GM12864 (cell line): ENCODE measurements around the gene RHBDD2.
"Not testable (repeated sequence)": the region's sequence is repeated elsewhere in the genome, so short reads cannot be mapped to it uniquely, and the experiment has no call there.

Source experiments
- DNase-seq: peaks from one replicate; pipeline ENCODE4 v3.0.0-alpha.2; 2011; ENCODE audit warnings: low read depth
- H3K4me3 ChIP-seq: 2 replicates; pipeline ENCODE4 v1.5.1; 2011; ENCODE audit warnings: mild to moderate bottlenecking, low read depth, low read length, control low read depth
- TF ChIP-seq, protein P1 (sequence below): IDR thresholded peaks from 2 replicates; pipeline ENCODE4 v1.5.1; 2011; ENCODE audit warnings: low read depth, mild to moderate bottlenecking, moderate library complexity, low read length, control low read depth, inconsistent platforms; ENCODE audit errors: missing control alignments

Gene RHBDD2

DNA sequence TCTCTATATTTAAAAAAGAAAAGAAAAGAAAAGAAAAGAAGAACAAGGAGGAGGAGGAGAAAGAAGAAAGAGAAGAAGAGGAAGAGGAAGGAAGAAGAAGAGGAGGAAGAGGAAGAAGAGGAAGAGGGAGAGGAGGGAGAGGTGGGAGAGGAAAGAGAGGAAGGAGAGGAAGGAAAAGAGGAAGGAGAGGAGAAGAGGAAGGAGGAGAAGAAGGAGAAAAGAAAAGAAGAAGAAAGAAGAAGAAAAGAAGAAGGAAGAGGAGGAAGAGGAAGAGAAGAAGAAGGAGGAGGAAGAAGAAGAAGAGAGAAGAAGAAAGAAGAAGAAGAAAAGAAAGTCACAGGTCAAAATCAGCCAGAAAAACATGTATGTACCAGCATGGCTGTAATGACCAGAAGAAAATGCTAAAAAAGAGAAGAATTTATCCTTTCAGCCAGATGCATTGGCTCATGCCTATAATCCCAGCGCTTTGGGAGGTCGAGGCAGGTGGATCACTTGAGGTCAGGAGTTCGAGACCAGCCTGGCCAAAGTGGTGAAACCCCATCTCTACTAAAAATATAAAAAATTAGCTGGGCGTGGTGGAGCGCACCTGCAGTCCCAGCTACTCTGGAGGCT, 30.8 kb downstream of the RHBDD2 start:
- DNase-seq, result no peak
- H3K4me3 ChIP-seq, result no peak overlapping the region
- TF ChIP-seq, protein P1, sequence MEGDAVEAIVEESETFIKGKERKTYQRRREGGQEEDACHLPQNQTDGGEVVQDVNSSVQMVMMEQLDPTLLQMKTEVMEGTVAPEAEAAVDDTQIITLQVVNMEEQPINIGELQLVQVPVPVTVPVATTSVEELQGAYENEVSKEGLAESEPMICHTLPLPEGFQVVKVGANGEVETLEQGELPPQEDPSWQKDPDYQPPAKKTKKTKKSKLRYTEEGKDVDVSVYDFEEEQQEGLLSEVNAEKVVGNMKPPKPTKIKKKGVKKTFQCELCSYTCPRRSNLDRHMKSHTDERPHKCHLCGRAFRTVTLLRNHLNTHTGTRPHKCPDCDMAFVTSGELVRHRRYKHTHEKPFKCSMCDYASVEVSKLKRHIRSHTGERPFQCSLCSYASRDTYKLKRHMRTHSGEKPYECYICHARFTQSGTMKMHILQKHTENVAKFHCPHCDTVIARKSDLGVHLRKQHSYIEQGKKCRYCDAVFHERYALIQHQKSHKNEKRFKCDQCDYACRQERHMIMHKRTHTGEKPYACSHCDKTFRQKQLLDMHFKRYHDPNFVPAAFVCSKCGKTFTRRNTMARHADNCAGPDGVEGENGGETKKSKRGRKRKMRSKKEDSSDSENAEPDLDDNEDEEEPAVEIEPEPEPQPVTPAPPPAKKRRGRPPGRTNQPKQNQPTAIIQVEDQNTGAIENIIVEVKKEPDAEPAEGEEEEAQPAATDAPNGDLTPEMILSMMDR, result no peak

DNA sequence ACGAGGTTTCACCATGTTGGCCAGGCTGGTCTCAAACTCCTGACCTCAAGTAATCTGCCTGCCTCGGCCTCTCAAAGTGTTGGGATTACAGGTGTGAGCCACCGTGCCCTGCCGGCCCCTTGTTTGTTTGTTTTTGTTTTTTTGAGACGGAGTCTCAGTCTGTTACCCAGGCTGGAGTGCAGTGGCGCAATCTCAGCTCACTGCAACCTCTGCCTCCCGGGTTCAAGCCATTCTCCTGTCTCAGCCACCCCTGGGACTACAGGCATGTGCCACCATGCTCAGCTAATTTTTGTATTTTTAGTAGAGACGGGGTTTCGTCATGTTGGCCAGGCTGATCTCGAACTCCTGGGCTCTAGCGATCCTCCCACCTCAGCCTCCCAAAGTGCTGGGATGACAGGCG, 32.4 kb downstream of the RHBDD2 start:
- not testable (repeated sequence) for DNase-seq, H3K4me3 ChIP-seq

DNA sequence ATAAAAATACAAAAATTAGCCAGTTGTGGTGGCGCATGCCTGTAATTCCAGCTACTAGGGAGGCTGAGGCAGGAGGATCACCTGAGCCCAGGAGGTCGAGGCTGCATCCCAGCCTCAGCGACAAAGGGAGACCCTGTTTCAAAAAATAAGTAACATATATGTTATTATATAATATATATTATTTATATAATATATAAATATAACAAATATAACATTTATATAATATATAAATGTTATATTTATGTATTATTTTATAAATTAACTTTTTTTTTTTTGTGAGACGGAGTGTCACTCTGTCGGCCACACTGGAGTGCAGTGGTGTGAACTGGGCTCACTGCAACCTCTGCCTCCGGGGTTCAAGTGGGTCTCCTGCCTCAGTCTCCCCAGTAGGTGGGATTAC, 34.6 kb downstream of the RHBDD2 start:
- TF ChIP-seq, protein P1, result no peak
- no peak for DNase-seq

DNA sequence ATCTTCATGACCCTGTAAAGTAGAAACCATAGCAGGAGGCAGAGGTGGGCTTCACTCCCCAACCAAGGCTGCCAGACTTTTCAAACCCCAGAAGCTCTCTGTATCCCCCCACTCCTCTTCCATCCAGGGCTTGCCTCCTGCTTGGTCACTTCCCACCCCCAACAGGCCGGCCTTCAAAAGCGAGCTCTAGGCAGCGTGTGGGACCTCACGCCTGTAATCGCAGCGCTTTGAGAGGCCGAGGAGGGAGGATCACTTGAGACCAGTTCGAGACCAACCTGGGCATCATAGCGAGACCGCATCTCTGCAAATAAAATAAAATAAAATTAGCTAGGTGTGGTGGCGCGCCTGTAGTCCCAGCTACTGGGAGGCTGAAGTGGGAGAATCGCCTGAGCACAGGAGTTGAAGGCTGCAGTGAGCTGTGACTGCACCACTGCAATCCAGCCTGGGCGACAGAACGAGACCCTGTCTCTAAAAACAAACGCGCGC, 35.4 kb downstream of the RHBDD2 start:
- H3K4me3 ChIP-seq, result peak overlapping the region; percentile 98
- no peak for DNase-seq
- TF ChIP-seq, protein P1, result no peak

More for the DNA sequence above, 34.6 kb downstream of the RHBDD2 start:
- H3K4me3 ChIP-seq, result no peak overlapping the region

GRCh38 chr7:75914655-75915415, 36.0 kb downstream of the RHBDD2 start, which contains the start of gene POR:
TSS of gene POR (plus strand) at chr7:75915155. CDS start at chr7:75954002, 38,847 bp downstream.
- TF ChIP-seq, protein P1, result no peak
- H3K4me3 ChIP-seq, result peak within 1 kb of the TSS; percentile 98
- DNase-seq, result peak; percentile 67

DNA sequence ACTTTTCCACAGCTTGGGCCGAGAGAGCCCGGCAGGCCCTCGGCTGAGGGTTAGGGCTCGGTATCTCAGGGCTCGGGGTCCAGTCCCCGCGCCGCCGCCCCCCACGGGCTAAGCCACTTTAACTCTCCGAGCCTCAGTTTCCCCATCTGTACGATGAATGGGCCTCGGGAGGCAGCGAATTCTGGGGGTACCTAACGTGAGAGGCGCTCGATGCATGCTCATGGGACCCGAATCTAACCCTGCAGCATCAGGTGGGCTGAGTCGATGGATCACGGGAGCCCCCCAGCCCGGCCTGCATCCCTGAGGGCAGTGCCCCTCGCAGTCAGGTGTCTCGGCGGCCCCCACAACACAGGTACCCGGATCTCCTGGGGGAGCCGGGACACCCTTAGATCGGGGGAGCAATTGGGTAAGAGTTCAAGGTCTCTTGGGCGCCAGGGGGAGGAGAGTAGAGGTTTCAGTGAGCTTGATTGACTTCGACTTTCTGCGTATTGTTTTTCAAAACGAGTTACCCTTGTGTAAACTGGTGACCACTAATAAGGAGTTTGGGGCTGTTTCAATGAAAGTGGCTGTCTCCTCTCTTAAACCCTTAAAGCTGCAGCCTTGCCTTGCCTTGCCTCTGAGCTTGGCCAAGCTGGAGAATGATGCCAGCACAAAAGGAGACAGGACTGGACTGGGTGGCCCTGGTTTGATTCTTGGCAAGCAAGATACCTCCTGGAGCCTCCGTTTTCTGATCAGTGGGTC, 36.8 kb downstream of the RHBDD2 start:
- TF ChIP-seq, protein P1, result no peak
- peak overlapping the region; percentile 98 for H3K4me3 ChIP-seq
- DNase-seq, result no peak

- TF ChIP-seq, protein P1, result no peak
- no peak for DNase-seq
- H3K4me3 ChIP-seq, result peak overlapping the region; percentile 98
Observed at GRCh38 chr7:75916259-75916658, 37.4 kb downstream of the RHBDD2 start.
